HG02798 (cell line): ENCODE results near the gene DEDD2.

Experiments
- ATAC-seq: cut with Tn5 transposase; IDR thresholded peaks from one replicate; pipeline ENCODE4 v1.9.1; 2021; ENCODE audit warnings: mild to moderate bottlenecking; ENCODE audit not compliant: unreplicated experiment, poor library complexity

Gene DEDD2

DNA sequence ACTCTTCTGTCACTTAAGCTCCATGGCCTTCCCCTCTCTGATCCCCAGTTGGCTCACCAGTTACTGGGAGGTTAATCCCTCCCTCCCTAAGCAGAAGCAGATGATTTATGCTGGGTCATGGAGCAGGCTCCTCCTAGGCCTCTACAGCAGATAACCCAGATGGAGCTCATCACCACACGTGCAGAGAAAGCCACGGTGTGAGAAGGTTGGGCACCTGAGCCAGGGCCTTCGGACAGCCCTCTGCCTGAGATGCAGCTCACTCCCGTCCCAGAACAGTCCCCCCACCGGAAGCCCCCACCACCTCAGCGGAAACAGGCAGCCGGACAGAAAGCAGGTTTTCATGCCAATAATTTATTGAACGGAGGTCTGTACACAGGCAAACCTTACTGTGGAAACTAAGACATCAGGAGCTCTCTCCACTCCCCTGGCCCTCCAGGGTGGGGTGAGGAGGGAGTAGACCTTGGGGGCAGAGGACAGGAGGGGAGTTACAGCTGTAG, 12.4 kb upstream of the DEDD2 start:
- ATAC-seq = no peak

- no peak for ATAC-seq
Measured at GRCh38 chr19:42229301-42229854, 11.9 kb upstream of the DEDD2 start.

DNA sequence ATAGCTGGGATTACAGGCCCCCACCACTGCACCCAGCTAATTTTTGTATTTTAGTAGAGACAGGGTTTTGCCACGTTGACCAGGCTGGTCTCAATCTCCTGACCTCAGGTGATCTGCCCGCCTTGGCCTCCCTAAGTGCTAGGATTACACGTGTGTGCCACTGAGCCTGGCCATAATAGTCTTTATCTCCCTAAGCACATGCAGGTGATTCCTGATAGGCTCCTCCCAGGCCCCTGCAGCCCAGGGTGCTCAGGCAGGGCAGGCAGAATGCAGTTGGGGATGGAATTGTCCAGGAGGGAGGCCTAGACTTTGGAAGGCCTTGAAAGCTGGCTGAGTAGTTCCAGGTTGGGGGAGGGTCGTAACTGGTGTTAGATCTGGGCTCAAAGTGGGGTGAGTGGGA, 11.2 kb upstream of the DEDD2 start:
- no peak for ATAC-seq

- ATAC-seq = no peak
Measured at GRCh38 chr19:42226886-42227285, 9.4 kb upstream of the DEDD2 start.

DNA sequence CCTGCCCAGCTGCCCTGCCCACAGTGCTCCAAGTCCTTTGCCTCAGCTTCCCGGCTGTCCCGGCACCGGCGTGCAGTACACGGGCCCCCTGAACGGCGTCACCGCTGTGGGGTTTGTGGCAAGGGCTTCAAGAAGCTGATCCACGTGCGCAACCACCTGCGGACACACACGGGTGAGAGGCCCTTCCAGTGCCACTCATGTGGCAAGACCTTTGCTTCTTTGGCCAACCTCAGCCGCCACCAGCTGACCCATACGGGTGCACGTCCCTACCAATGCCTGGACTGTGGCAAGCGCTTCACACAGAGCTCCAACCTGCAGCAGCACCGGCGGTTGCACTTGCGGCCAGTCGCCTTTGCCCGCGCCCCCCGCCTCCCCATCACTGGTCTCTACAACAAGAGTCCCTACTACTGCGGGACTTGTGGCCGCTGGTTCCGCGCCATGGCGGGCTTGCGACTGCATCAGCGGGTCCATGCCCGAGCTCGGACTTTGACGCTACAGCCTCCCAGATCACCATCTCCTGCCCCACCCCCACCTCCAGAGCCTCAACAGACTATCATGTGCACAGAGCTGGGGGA, 8.3 kb upstream of the DEDD2 start:
- ATAC-seq = no peak

GRCh38 chr19:42224940-42225717, 7.7 kb upstream of the DEDD2 start:
- ATAC-seq = no peak

- no peak for ATAC-seq
Measured at GRCh38 chr19:42220751-42221097, 3.2 kb upstream of the DEDD2 start.

GRCh38 chr19:42219812-42220750, 2.6 kb upstream of the DEDD2 start, which contains the start of gene ZNF526:
TSS of gene ZNF526 (plus strand) at chr19:42220312. CDS start at chr19:42224404, 4,092 bp downstream.
- peak; percentile 80 for ATAC-seq

DNA sequence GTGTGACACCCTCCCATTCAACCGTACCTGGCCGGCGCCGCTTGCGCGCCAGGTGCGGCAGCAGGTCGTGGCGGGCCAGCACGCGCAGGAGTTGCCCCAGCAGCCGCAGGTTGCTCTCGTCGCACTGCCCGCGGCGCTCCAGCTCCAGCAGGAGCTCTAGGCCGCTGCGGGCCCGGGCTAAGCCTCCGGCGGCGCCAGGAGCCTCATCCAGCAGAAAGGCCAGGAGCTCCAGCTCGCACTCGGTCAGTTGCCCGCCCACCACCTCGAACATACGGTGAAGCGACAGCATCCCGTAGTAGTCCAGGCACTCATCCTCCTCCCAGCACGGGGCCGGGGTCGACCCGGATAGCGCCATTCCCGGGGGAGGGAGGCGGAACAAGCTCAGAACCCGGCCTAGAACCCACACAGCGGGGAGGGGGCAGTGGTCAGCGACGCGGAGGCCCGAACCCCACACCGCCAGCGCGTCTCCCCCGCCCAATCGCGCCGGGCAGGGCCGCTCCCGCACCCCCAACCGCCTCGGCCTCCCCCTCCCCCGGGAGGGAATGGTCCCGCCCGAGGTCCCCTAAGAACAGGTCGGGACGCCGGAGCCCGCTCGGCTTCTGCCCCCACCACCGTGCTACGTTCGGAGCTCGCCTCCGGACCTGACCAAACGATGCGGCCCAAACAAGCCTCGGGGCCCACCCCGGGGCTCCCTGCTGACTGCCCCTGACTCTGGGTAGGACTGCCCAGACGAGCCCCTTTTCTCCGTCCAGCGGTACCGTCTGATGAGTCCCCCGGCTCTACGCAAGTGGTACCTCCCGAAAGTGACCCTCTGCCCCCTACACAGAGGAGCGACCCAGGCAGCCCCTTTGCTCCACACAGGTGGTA, 591 bp downstream of the DEDD2 start:
- peak; percentile 0 for ATAC-seq

GRCh38 chr19:42214810-42215485, 2.5 kb downstream of the DEDD2 start:
- no peak for ATAC-seq

DNA sequence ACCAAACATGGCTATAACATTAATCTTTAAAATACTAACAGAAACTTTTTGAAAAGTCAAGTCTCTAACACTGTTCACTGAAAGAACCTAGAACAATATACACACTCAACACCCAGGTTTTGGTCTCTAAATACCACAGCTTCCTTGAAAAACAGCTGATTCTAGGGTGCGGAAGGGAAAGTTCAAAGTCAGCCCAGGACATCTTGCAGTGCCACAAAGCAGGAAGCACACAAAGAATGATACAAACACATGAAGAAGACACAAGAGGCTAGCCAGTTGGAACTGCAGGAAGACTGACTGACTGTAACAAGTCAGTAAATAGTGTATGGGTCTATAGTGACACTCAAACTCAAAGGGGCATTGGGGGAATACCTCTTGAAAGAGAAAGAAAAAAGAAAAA, 4.6 kb downstream of the DEDD2 start:
- ATAC-seq = no peak

DNA sequence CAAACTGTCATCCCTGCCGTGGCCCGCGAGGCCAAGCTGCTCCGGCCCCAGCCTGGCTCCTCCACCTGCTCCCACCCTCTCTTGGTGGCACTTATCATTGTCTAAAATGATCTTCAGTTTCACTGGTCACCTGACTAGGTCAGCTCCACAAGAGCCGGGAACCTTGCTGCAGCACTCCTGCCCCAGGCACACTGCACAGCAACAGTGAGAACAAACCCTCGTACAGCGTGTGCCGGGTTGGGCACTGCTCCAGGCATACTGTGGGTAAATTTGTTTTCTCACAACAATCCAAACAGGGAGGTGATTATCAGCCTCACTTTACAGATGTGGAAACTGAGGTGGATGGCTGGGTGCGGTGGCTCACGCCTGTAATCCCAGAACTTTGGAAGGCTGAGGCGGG, 8.9 kb downstream of the DEDD2 start:
- no peak for ATAC-seq

- no peak for ATAC-seq
Measured at GRCh38 chr19:42207767-42208271, 9.7 kb downstream of the DEDD2 start.

GRCh38 chr19:42206871-42207755, 10.4 kb downstream of the DEDD2 start:
- no peak for ATAC-seq

DNA sequence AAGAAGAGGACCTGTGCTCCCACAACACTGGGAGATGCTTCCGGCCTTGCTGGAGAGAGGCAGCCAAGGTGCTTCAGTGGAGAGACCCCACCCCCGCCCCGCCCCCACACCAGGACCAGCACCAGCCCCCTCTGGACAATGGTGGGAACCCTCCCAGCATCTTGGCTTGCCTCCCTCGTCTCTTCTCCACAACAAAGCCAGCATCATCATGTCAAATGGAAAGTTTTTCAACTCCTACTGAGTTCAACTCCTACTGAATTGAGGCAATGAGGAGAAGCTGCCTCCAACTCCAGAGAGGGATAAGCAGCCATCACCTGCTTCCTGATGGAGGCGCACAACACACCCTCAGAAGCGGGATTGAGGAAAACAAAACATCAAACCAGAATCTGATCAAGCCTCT, 12.8 kb downstream of the DEDD2 start:
- no peak for ATAC-seq

DNA sequence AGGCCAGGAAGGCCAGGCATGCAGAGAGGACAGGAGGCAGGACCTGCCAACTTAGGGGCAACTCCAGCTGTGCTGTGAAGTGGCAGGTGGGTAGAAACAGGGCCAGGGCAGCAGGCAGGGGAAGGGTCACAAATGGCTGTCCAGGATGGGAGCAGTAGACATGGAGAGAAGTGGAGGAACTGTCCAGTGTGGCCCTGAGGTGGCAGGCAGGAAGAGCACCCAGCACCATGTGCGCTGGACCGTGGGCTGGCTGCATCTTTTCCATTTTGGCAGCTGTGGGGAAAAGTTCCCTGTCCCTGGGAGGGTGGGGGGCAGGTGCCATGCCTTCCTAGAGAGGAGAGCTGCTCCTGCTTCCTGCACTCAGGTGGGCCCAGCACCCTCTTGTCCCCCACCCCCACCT, 13.8 kb downstream of the DEDD2 start:
- no peak for ATAC-seq

- no peak for ATAC-seq
Measured at GRCh38 chr19:42202290-42202880, 15.1 kb downstream of the DEDD2 start.
